K562 (cell line): ENCODE results near the gene OR10C1. TPM values are rescaled to one million over a fixed set of nuclear protein-coding genes. Genes with fewer than 3 reads are reported as not detected.
"Not testable (repeated sequence)": the region's sequence is repeated elsewhere in the genome, so short reads cannot be mapped to it uniquely, and the experiment has no call there.

Experiments
- ATAC-seq: fragments of 200-7000 bp; cut with Tn5 transposase; 3 replicates; pipeline ENCODE4 v1.9.1; 2020; ENCODE audit warnings: moderate library complexity
- BruUV-seq: library from RNA; stranded (reverse); fragments of 400-500 nt; replicated peaks from 2 replicates; lab custom pipeline; 2021; lab: Mats Ljungman, UMichigan
- CTCF ChIA-PET: fragments of 300-600 bp; formaldehyde crosslinking; extraction: SDS; loops from one replicate; lab custom pipeline; 2021; ENCODE audit warnings: low intra/inter-chr PET ratio; lab: Yijun Ruan, JAX
- POLR2A ChIA-PET: fragments of 300-600, 350-650 bp; sonication (Branson Sonifier 250); formaldehyde crosslinking; extraction: SDS; loops from one replicate; lab custom pipeline; 2021; ENCODE audit warnings: antibody characterized with exemption, inconsistent platforms; lab: Yijun Ruan, JAX
- DNase-seq, 4 experiments: peaks; one replicate each; pipeline versions ENCODE4 v3.0.0 to v3.0.0-alpha.2; 2011 to 2018; ENCODE audit warnings: low spot score in 3 of 4, mixed read lengths in 3 of 4; ENCODE audit errors: extremely low read depth in 1 of 4
- FAIRE-seq: peaks from 2 replicates; lab custom pipeline; 2011; peaks lifted over from hg19 to GRCh38; lab: Jason Lieb, UNC
- H2AFZ ChIP-seq: 2 replicates; pipeline ENCODE4 v1.6.0; 2011; ENCODE audit warnings: low read depth, low read length, control low read depth, inconsistent platforms
- H3K27ac ChIP-seq: fragments of 200-600 bp; 3 replicates; pipeline ENCODE4 v1.8.0; 2011; ENCODE audit warnings: low read depth, mild to moderate bottlenecking, control low read depth, inconsistent platforms, low read length, moderate library complexity, mixed read lengths; ENCODE audit errors: extremely low read depth
- H3K27me3 ChIP-seq, 2 experiments: fragments of 300-600 bp in 1 of 2; 2 replicates in 1 of 2; 3 replicates in 1 of 2; pipeline versions ENCODE4 v1.6.0 to v1.8.0; 2011; ENCODE audit warnings: inconsistent platforms in 2 of 2, low read length in 2 of 2, mild to moderate bottlenecking in 1 of 2, mixed read lengths in 1 of 2, moderate library complexity in 1 of 2; ENCODE audit not compliant: control insufficient read depth in 2 of 2, insufficient read depth in 2 of 2
- H3K36me3 ChIP-seq: fragments of 300-600 bp; 3 replicates; pipeline ENCODE4 v1.8.0; 2011; ENCODE audit warnings: mild to moderate bottlenecking, low read length, inconsistent platforms; ENCODE audit not compliant: control insufficient read depth, insufficient read depth
- H3K4me1 ChIP-seq, 2 experiments: fragments of 200-600 bp in 1 of 2; replicated peaks in 1 of 2; 2 replicates in 1 of 2; 3 replicates in 1 of 2; pipeline versions ENCODE4 v1.5.1 to v1.8.0; 2011; ENCODE audit warnings: inconsistent platforms in 2 of 2, low read length in 2 of 2, mild to moderate bottlenecking in 1 of 2, mixed read lengths in 1 of 2, moderate library complexity in 1 of 2; ENCODE audit not compliant: control insufficient read depth in 2 of 2, insufficient read depth in 2 of 2
- H3K4me2 ChIP-seq: 2 replicates; pipeline ENCODE4 v1.6.1; 2011; ENCODE audit warnings: low read length, control low read depth, inconsistent platforms, mixed read lengths; ENCODE audit not compliant: insufficient read depth
- H3K4me3 ChIP-seq: fragments of 200-600 bp; sonication (generic), shearing (Covaris generic); 2 replicates; pipeline ENCODE4 v1.5.1; 2016; ENCODE audit warnings: control low read depth, inconsistent platforms
- H3K79me2 ChIP-seq: fragments of 200-600 bp; 3 replicates; pipeline ENCODE4 v1.8.0; 2011; ENCODE audit warnings: low read length, inconsistent platforms; ENCODE audit not compliant: control insufficient read depth, insufficient read depth
- H3K9ac ChIP-seq, 2 experiments: 2 replicates each; pipeline versions ENCODE4 v1.6.0 to v1.6.1; 2011; ENCODE audit warnings: low read depth in 2 of 2, low read length in 2 of 2, control low read depth in 1 of 2, inconsistent platforms in 1 of 2, mild to moderate bottlenecking in 1 of 2, mixed read lengths in 1 of 2; ENCODE audit not compliant: insufficient read depth in 1 of 2
- H3K9me1 ChIP-seq: one replicate; pipeline ENCODE4 v1.6.0; 2011; ENCODE audit warnings: inconsistent platforms, mild to moderate bottlenecking, low read length, moderate library complexity; ENCODE audit not compliant: control insufficient read depth, insufficient read depth
- H3K9me3 ChIP-seq: replicated peaks from 2 replicates; pipeline ENCODE4 v1.5.1; 2011; ENCODE audit warnings: low read depth, low read length, inconsistent platforms; ENCODE audit not compliant: control insufficient read depth, insufficient read depth
- H4K20me1 ChIP-seq: replicated peaks from 2 replicates; pipeline ENCODE4 v1.6.1; 2011; ENCODE audit warnings: low read length, inconsistent platforms, mixed read lengths; ENCODE audit not compliant: control insufficient read depth, insufficient read depth
- C11orf30 ChIP-seq: fragments of 450-650 bp; IDR thresholded peaks from 2 replicates; pipeline ENCODE4 v1.6.1; 2016; ENCODE audit warnings: low read depth, mild to moderate bottlenecking
- GATA2 ChIP-seq: sonication (generic); formaldehyde crosslinking; IDR thresholded peaks from 2 replicates; pipeline ENCODE4 v1.4.0; 2020; ENCODE audit warnings: mild to moderate bottlenecking, missing genetic modification reagents
- MAFG ChIP-seq: fragments of 450-650 bp; conservative IDR thresholded peaks from 2 replicates; pipeline ENCODE4 v1.6.1; 2016; ENCODE audit warnings: missing genetic modification characterization, missing compliant biosample characterization
- MAZ ChIP-seq, 2 experiments: fragments of 450-650 bp in 1 of 2; sonication (generic) in 1 of 2; formaldehyde crosslinking; IDR thresholded peaks in 1 of 2; conservative IDR thresholded peaks in 1 of 2; 2 replicates each; pipeline versions ENCODE4 v1.4.0 to v1.5.0; 2020; ENCODE audit warnings: mild to moderate bottlenecking in 1 of 2, missing genetic modification reagents in 1 of 2
- RAD21 ChIP-seq, 2 experiments: fragments of 250-450 bp in 1 of 2; fragments of 450-650 bp in 1 of 2; sonication (Bioruptor Pico) in 1 of 2; formaldehyde crosslinking in 1 of 2; IDR thresholded peaks in 1 of 2; conservative IDR thresholded peaks in 1 of 2; 2 replicates each; pipeline versions ENCODE4 v1.4.0 to v1.8.0; 2020 to 2022; ENCODE audit warnings: mild to moderate bottlenecking in 2 of 2, moderate library complexity in 1 of 2
- YY1 ChIP-seq, 3 experiments: IDR thresholded peaks; 2 replicates each; pipeline ENCODE4 v1.6.1; 2011; ENCODE audit warnings: low read length in 2 of 3, mild to moderate bottlenecking in 2 of 3, moderate library complexity in 2 of 3, borderline replicate concordance in 1 of 3, control low read depth in 1 of 3, low read depth in 1 of 3; ENCODE audit not compliant: insufficient read depth in 3 of 3, insufficient replicate concordance in 2 of 3, control insufficient read depth in 1 of 3, insufficient read length in 1 of 3; ENCODE audit errors: extremely low read depth in 1 of 3
- ZNF75A ChIP-seq: fragments of 450-650 bp; formaldehyde crosslinking; IDR thresholded peaks from 2 replicates; pipeline ENCODE4 v1.4.0; 2020; ENCODE audit warnings: mild to moderate bottlenecking
- WGBS: fragments of 100-300 bp; shearing (Covaris generic); methylation state at CpG from one replicate; pipeline ENCODE4 v1.1.6; 2016; ENCODE audit warnings: low coverage, mixed read lengths; ENCODE audit not compliant: insufficient coverage; ENCODE audit errors: missing lambda C conversion rate; 5-methylcytosine and 5-hydroxymethylcytosine counted together
- in situ Hi-C: fragments of 300-500 bp; cut with MboI; formaldehyde crosslinking; loops from 4 replicates; pipeline ENCODE4 v1.15.0; 2018; ENCODE audit warnings: inconsistent platforms, mixed read lengths
- intact Hi-C: fragments of 100-400 bp; cut with micrococcal nuclease; formaldehyde crosslinking; loops from 2 replicates; pipeline ENCODE4 v1.14.2; 2022
- polyA plus RNA-seq, 8 experiments: library from polyadenylated mRNA; depleted of rRNA in 4 of 8; stranded (reverse) in 5 of 8; unstranded in 3 of 8; fragments of >200 nt; fragmentation: Nextera tagmentation in 2 of 8; fragmentation: Illumina TruSeq in 1 of 8; extraction: Ambion mirVana in 2 of 8; extraction: Trizol in 1 of 8; gene quantifications; 2 replicates each; pipeline versions ENCODE4 v1.2.1 to v1.2.3, GENCODE V29; 2011 to 2014; ENCODE audit warnings: inconsistent platforms in 1 of 8, missing spikeins in 1 of 8
- total RNA-seq, 7 experiments: library from RNA; depleted of rRNA in 6 of 7; stranded (reverse); fragments of >200 nt in 6 of 7; fragmentation: Illumina TruSeq in 2 of 7; extraction: Trizol in 2 of 7; gene quantifications; 2 replicates each; pipeline versions ENCODE4 v1.2.1 to v1.2.3, GENCODE V29; 2011 to 2021; ENCODE audit warnings: low replicate concordance in 1 of 7
- TF ChIP-seq, protein P1 (sequence below): fragments of 450-650 bp; formaldehyde crosslinking; IDR thresholded peaks from 2 replicates; pipeline ENCODE4 v1.4.0; 2020; ENCODE audit warnings: mild to moderate bottlenecking, moderate library complexity
- TF ChIP-seq, protein P2 (sequence below), 3 experiments: IDR thresholded peaks in 2 of 3; conservative IDR thresholded peaks in 1 of 3; 2 replicates each; pipeline ENCODE4 v1.5.1; 2011 to 2012; ENCODE audit warnings: low read length in 3 of 3, mild to moderate bottlenecking in 3 of 3, control low read depth in 2 of 3, improper control_type of control experiment in 1 of 3, inconsistent platforms in 1 of 3, low read depth in 1 of 3, mixed read lengths in 1 of 3, moderate library complexity in 1 of 3; ENCODE audit not compliant: insufficient read depth in 2 of 3

The OR10C1 gene
- total and polyA plus RNA-seq, 9 of the 15 experiments (the other 6 are each of a cell fraction or from before 2014, with no cell fraction given), result not detected

DNA sequence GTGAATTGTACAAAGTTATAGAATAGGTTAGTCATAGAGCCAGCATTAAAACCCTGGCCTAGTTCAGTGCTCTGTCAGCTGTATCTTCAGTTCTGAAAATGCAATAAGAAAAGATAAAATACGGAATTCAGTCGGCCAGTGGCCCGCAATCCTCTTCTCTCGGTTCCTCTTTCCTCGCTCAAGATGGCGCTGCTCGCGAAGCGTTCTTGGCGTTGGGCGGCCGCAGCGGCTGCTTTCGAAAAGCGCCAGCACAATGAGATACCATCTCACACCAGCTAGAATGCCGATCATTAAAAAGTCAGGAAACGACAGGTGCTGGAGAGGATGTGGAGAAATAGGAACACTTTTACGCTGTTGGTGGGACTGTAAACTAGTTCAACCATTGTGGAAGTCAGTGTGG lies 2.4 kb upstream of the OR10C1 start:
- H3K36me3 ChIP-seq, POLR2A ChIA-PET, in situ Hi-C loops, H3K4me2 ChIP-seq, H3K79me2 ChIP-seq, H3K4me3 ChIP-seq, H4K20me1 ChIP-seq, H3K9ac ChIP-seq, H3K9me3 ChIP-seq, H3K9me1 ChIP-seq, BruUV-seq, H3K4me1 ChIP-seq, H3K27ac ChIP-seq: not testable (repeated sequence)
- FAIRE-seq, result peak; percentile 80
- peak in 2 of 4 experiments; percentile 35 to 71 for DNase-seq
- peaks cover 0 to 15% of the 10 kb centered on the region in 2 experiments; a peak in 3 of 5 replicates for H3K27me3 ChIP-seq
- under 1% methylated on average over 18 of the region's 18 CpGs for WGBS
- intact Hi-C loops, result loop anchor here (1.0 to 5.0 kb wide), 3 partner anchors 81 to 216 kb away; no protein-coding TSS in a partner anchor
- peak; percentile 95 for ATAC-seq
- 0 out of 2 replicates have a peak overlapping the region, but pooled peaks have one; percentile 27 for H2AFZ ChIP-seq
- CTCF ChIA-PET, result interaction anchor here (0.7 to 1.2 kb wide), 4 partner anchors 153 to 316 kb away, joined by 3 read pairs; no protein-coding TSS in a partner anchor
- 0 out of 2 replicates have a peak, but pooled peaks have one; percentile 22 for TF ChIP-seq MAFG (tag)
- TF ChIP-seq, protein P1, sequence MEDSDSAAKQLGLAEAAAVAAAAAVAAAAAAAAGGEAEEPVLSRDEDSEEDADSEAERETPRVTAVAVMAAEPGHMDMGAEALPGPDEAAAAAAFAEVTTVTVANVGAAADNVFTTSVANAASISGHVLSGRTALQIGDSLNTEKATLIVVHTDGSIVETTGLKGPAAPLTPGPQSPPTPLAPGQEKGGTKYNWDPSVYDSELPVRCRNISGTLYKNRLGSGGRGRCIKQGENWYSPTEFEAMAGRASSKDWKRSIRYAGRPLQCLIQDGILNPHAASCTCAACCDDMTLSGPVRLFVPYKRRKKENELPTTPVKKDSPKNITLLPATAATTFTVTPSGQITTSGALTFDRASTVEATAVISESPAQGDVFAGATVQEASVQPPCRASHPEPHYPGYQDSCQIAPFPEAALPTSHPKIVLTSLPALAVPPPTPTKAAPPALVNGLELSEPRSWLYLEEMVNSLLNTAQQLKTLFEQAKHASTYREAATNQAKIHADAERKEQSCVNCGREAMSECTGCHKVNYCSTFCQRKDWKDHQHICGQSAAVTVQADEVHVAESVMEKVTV (CRISPR knock-in tag), result peak; percentile 95
- TF ChIP-seq YY1 (IDR thresholded peaks at IDR 0.05; ENCODE audit: borderline replicate concordance in 1 of 3, control insufficient read depth in 1 of 3, extremely low read depth in 1 of 3, insufficient read depth in 3 of 3, insufficient read length in 1 of 3, insufficient replicate concordance in 2 of 3, low read depth in 1 of 3, low read length in 2 of 3), result peak in 2 of 3 experiments; percentile 52 to 80
- TF ChIP-seq GATA2 (CRISPR knock-in tag), result 0 out of 2 replicates have a peak, but pooled peaks have one; percentile 45
- TF ChIP-seq, protein P2, sequence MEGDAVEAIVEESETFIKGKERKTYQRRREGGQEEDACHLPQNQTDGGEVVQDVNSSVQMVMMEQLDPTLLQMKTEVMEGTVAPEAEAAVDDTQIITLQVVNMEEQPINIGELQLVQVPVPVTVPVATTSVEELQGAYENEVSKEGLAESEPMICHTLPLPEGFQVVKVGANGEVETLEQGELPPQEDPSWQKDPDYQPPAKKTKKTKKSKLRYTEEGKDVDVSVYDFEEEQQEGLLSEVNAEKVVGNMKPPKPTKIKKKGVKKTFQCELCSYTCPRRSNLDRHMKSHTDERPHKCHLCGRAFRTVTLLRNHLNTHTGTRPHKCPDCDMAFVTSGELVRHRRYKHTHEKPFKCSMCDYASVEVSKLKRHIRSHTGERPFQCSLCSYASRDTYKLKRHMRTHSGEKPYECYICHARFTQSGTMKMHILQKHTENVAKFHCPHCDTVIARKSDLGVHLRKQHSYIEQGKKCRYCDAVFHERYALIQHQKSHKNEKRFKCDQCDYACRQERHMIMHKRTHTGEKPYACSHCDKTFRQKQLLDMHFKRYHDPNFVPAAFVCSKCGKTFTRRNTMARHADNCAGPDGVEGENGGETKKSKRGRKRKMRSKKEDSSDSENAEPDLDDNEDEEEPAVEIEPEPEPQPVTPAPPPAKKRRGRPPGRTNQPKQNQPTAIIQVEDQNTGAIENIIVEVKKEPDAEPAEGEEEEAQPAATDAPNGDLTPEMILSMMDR (IDR thresholded peaks at IDR 0.05 in 2 of 3, conservative IDR thresholded peaks at IDR 0.05 in 1 of 3; ENCODE audit: insufficient read depth in 2 of 3, low read depth in 1 of 3, low read length in 3 of 3), result peak; percentile 53 to 73 (median 55)
- TF ChIP-seq C11orf30, result 0 out of 2 replicates have a peak, but pooled peaks have one; percentile 1
- TF ChIP-seq ZNF75A (CRISPR knock-in tag), result 0 out of 2 replicates have a peak, but pooled peaks have one; percentile 7
- peak; percentile 89 to 99 for TF ChIP-seq RAD21 (CRISPR knock-in tag; conservative IDR thresholded peaks at IDR 0.05 in 1 of 2, IDR thresholded peaks at IDR 0.05 in 1 of 2)
- TF ChIP-seq MAZ (CRISPR knock-in tag; conservative IDR thresholded peaks at IDR 0.05 in 1 of 2, IDR thresholded peaks at IDR 0.05 in 1 of 2), result 0 out of 4 replicates have a peak, but pooled peaks of 1 of the 2 experiments have one; percentile 20
